Activated CD4-positive, alpha-beta T cell treated with anti-CD3 and anti-CD28 coated beads for 1 hour (primary cell): Measurements from ENCODE around the gene KLK15.

ENCODE experiments used
- DNase-seq: peaks from one replicate; pipeline ENCODE4 v3.0.0-alpha.2; 2020

Gene KLK15, protein sequence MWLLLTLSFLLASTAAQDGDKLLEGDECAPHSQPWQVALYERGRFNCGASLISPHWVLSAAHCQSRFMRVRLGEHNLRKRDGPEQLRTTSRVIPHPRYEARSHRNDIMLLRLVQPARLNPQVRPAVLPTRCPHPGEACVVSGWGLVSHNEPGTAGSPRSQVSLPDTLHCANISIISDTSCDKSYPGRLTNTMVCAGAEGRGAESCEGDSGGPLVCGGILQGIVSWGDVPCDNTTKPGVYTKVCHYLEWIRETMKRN

DNA sequence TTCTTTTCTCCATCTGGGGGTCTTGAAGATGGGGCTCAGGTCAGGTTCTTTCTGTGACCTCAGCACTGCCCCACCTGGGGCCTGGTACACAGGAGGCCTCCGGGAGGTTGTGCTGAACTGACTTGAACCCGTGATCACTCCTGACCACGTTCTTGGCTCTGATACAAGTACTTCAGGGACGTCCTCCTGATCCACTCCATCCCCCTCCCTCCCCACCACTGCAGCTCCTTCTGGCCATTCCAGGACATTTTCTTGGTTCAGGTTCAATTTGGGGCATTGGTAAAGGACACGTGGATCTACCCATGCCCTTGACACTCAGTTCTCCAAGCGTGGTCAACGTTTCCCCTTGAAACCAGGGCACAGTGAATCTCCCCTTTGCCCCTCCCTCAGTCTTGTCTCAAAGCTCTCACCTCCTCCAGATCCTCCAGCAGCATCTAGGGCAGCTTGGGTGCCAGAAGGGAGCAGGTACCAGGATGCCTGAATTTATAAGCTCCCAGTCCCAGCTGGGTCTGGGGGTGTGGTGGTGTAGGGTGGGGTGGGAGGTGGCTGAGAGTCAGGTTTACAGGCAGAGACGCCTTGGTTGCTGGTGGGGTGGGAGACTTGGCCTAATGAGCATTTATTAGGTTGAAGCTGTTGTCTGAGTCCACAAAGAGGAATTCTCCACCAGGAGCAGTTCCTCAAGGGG is at the start of gene KLK15:
Gene KLK15, minus strand, starts transcription at position 458 of the 685 bp plus-strand sequence. CDS start 2,082 bp downstream, outside the sequence.
- no peak for DNase-seq

DNA sequence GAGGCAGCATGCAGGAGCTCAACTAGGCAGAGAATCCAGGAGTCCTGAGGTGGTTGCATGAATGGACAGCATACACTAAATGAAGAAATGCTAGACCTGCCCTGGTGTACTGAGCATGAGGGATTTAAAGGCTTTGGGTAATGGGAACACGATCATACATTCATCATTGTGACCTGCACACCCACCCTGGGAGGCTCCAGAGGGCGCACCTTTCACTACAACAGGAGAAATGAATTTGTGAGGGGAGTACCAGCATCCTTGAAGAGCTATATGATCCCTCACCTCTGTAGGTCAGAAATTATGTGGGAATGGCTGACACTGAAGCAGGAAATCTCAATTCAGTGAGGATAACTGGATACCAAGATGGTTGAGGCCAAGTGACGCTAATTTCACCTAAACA is 48.8 kb upstream of the KLK15 start:
- no peak for DNase-seq

DNA sequence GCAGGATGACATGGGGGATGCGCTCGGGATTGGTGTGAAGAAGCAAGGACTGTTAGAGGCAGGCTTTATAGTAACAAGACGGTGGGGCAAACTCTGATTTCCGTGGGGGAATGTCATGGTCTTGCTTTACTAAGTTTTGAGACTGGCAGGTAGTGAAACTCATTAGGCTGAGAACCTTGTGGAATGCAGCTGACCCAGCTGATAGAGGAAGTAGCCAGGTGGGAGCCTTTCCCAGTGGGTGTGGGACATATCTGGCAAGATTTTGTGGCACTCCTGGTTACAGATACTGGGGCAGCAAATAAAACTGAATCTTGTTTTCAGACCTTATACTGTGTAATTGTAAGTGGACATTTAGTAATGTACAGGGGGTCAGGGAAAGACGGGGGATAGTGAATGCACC is 46.9 kb upstream of the KLK15 start:
- DNase-seq: no peak

DNA sequence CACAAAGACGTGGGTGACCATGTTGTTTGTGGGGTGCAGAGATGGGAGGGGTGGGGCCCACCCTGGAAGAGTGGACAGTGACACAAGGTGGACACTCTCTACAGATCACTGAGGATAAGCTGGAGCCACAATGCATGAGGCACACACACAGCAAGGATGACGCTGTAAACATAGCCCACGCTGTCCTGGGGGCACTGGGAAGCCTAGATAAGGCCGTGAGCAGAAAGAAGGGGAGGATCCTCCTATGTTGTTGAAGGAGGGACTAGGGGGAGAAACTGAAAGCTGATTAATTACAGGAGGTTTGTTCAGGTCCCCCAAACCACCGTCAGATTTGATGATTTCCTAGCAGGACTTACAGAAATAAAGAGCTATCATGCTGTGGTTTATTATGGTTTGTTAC is 45.5 kb upstream of the KLK15 start:
- DNase-seq: no peak

DNA sequence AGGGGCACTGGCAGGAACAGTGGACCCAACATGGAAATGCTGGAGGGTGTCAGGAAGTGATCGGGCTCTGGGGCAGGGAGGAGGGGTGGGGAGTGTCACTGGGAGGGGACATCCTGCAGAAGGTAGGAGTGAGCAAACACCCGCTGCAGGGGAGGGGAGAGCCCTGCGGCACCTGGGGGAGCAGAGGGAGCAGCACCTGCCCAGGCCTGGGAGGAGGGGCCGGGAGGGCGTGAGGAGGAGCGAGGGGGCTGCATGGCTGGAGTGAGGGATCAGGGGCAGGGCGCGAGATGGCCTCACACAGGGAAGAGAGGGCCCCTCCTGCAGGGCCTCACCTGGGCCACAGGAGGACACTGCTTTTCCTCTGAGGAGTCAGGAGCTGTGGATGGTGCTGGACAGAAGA is 44.0 kb upstream of the KLK15 start:
- DNase-seq: no peak

DNA sequence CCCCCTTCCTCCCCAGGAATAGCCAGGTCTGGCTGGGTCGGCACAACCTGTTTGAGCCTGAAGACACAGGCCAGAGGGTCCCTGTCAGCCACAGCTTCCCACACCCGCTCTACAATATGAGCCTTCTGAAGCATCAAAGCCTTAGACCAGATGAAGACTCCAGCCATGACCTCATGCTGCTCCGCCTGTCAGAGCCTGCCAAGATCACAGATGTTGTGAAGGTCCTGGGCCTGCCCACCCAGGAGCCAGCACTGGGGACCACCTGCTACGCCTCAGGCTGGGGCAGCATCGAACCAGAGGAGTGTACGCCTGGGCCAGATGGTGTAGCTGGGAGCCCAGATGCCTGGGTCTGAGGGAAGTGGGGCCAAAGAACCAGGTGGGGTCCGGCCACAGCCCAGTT is 43.1 kb upstream of the KLK15 start:
- DNase-seq: no peak

DNA sequence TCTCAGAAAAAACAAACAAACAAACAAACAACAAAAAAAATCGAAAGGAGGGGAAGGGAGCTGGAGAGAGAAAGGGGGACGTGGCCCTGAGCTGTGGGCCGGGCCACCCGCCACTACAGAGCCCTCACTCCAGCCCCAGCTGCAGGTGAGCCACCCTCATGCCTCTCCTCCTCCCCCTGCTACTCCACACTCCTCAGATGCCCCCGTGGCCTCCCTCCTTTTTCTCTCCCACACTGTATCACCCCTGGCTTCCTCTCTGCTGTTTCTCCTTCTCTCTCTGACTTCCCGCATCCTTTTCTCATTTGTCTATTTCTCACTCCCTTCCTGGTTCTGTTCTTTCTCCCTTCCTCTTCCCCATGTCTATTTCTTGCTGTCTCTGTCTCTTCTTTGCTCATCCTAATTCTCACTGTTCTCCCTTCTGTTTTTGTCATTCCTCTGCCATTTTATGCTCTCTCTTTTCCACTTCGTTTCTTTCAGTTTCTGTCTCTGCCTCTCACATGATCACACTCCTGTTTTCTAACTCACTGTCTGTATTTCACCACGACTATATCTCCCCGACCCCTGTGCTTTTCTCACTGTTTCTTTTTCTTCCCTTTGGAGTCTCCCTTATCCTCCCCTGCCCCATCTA is 42.5 kb upstream of the KLK15 start:
- DNase-seq: no peak

DNA sequence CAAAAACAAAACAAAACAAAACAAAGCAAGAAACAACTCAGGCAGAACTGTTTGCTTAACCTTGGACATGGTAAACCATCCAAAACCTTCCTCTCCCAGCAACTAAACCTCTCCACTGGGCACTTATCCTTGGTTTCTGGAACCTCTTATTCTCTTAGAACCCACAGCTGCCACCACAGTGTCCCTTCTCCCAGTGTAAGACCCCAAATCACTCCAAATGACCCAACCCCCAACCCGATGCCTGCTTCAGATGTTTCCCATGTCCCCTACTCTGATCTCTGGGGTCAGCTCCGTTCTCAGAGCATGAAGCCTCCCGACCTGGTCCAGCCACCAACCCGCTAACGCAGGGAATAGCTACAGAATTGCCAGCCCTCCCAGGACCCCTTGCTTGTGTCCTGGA is 40.8 kb upstream of the KLK15 start:
- no peak for DNase-seq

DNA sequence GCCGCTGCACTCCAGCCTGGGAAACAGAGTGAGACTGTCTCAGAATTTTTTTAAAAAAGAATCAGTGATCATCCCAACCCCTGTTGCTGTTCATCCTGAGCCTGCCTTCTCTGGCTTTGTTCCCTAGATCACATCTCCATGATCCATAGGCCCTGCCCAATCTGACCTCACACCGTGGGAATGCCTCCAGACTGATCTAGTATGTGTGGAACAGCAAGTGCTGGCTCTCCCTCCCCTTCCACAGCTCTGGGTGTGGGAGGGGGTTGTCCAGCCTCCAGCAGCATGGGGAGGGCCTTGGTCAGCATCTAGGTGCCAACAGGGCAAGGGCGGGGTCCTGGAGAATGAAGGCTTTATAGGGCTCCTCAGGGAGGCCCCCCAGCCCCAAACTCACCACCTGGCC is 39.7 kb upstream of the KLK15 start, which contains the start of gene KLK2:
Gene KLK2, plus strand, starts transcription at position 384 of the 400 bp plus-strand sequence. CDS start 35 bp downstream, outside the sequence.
- no peak for DNase-seq

DNA sequence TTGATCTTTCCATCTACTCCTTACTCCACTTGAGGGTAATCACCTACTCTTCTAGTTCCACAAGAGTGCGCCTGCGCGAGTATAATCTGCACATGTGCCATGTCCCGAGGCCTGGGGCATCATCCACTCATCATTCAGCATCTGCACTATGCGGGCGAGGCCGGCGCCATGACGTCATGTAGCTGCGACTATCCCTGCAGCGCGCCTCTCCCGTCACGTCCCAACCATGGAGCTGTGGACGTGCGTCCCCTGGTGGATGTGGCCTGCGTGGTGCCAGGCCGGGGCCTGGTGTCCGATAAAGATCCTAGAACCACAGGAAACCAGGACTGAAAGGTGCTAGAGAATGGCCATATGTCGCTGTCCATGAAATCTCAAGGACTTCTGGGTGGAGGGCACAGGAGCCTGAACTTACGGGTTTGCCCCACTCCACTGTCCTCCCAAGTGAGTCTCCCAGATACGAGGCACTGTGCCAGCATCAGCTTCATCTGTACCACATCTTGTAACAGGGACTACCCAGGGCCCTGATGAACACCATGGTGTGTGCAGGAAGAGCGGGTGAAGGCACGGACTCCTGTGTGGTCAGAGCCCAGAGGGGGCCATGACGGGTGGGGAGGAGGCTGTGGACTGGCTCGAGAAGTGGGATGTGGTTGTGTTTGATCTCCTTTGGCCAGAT is 37.2 kb upstream of the KLK15 start:
- no peak for DNase-seq

DNA sequence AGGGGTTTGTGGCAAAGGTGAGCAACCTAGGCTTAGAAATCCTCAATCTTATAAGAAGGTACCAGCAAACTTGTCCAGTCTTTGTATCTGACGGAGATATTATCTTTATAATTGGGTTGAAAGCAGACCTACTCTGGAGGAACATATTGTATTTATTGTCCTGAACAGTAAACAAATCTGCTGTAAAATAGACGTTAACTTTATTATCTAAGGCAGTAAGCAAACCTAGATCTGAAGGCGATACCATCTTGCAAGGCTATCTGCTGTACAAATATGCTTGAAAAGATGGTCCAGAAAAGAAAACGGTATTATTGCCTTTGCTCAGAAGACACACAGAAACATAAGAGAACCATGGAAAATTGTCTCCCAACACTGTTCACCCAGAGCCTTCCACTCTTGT is 36.1 kb upstream of the KLK15 start:
- DNase-seq: no peak

DNA sequence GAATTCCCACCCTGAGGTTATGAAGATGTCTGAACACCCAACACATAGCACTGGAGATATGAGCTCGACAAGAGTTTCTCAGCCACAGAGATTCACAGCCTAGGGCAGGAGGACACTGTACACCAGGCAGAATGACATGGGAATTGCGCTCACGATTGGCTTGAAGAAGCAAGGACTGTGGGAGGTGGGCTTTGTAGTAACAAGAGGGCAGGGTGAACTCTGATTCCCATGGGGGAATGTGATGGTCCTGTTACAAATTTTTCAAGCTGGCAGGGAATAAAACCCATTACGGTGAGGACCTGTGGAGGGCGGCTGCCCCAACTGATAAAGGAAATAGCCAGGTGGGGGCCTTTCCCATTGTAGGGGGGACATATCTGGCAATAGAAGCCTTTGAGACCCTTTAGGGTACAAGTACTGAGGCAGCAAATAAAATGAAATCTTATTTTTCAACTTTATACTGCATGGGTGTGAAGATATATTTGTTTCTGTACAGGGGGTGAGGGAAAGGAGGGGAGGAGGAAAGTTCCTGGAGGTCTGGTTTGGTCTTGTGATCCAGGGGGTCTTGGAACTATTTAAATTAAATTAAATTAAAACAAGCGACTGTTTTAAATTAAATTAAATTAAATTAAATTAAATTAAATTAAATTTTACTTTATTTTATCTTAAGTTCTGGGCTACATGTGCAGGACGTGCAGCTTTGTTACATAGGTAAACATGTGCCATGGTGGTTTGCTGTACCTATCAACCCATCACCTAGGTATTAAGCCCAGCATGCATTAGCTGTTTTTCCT is 28.3 kb upstream of the KLK15 start:
- DNase-seq: no peak

DNA sequence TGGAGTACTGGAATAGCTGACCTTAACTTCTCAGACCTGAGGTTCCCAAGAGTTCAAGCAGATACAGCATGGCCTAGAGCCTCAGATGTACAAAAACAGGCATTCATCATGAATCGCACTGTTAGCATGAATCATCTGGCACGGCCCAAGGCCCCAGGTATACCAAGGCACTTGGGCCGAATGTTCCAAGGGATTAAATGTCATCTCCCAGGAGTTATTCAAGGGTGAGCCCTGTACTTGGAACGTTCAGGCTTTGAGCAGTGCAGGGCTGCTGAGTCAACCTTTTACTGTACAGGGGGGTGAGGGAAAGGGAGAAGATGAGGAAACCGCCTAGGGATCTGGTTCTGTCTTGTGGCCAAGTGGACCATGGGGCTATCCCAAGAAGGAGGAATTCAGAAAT is 27.6 kb upstream of the KLK15 start:
- DNase-seq: no peak

DNA sequence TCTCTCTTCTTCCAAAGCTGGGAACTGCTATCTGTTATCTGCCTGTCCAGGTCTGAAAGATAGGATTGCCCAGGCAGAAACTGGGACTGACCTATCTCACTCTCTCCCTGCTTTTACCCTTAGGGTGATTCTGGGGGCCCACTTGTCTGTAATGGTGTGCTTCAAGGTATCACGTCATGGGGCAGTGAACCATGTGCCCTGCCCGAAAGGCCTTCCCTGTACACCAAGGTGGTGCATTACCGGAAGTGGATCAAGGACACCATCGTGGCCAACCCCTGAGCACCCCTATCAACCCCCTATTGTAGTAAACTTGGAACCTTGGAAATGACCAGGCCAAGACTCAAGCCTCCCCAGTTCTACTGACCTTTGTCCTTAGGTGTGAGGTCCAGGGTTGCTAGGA is 26.5 kb upstream of the KLK15 start:
- no peak for DNase-seq

DNA sequence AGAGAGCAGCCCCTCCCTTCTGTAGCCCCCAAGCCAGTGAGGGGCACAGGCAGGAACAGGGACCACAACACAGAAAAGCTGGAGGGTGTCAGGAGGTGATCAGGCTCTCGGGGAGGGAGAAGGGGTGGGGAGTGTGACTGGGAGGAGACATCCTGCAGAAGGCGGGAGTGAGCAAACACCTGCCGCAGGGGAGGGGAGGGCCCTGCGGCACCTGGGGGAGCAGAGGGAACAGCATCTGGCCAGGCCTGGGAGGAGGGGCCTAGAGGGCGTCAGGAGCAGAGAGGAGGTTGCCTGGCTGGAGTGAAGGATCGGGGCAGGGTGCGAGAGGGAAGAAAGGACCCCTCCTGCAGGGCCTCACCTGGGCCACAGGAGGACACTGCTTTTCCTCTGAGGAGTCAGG is 25.5 kb upstream of the KLK15 start:
- no peak for DNase-seq

DNA sequence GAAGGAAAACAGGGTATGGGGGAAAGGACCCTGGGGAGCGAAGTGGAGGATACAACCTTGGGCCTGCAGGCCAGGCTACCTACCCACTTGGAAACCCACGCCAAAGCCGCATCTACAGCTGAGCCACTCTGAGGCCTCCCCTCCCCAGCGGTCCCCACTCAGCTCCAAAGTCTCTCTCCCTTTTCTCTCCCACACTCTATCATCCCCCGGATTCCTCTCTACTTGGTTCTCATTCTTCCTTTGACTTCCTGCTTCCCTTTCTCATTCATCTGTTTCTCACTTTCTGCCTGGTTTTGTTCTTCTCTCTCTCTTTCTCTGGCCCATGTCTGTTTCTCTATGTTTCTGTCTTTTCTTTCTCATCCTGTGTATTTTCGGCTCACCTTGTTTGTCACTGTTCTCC is 24.0 kb upstream of the KLK15 start:
- no peak for DNase-seq

DNA sequence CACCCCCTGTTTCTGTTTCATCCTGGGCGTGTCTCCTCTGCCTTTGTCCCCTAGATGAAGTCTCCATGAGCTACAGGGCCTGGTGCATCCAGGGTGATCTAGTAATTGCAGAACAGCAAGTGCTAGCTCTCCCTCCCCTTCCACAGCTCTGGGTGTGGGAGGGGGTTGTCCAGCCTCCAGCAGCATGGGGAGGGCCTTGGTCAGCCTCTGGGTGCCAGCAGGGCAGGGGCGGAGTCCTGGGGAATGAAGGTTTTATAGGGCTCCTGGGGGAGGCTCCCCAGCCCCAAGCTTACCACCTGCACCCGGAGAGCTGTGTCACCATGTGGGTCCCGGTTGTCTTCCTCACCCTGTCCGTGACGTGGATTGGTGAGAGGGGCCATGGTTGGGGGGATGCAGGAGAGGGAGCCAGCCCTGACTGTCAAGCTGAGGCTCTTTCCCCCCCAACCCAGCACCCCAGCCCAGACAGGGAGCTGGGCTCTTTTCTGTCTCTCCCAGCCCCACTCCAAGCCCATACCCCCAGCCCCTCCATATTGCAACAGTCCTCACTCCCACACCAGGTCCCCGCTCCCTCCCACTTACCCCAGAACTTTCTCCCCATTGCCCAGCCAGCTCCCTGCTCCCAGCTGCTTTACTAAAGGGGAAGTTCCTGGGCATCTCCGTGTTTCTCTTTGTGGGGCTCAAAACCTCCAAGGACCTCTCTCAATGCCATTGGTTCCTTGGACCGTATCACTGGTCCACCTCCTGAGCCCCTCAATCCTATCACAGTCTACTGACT is 21.4 kb upstream of the KLK15 start, which contains the start of gene KLK3:
Gene KLK3, plus strand, starts transcription at position 280 of the 775 bp plus-strand sequence. Its CDS starts 41 bp downstream, at position 321.
- DNase-seq: no peak

DNA sequence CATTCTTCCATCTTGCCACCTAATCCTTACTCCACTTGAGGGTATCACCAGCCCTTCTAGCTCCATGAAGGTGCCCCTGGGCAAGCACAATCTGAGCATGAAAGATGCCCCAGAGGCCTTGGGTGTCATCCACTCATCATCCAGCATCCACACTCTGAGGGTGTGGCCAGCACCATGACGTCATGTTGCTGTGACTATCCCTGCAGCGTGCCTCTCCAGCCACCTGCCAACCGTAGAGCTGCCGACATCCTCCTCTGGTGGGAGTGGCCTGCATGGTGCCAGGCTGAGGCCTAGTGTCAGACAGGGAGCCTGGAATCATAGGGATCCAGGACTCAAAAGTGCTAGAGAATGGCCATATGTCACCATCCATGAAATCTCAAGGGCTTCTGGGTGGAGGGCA is 18.2 kb upstream of the KLK15 start:
- DNase-seq: no peak

DNA sequence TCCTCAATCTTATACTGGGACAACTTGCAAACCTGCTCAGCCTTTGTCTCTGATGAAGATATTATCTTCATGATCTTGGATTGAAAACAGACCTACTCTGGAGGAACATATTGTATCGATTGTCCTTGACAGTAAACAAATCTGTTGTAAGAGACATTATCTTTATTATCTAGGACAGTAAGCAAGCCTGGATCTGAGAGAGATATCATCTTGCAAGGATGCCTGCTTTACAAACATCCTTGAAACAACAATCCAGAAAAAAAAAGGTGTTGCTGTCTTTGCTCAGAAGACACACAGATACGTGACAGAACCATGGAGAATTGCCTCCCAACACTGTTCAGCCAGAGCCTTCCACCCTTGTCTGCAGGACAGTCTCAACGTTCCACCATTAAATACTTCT is 17.4 kb upstream of the KLK15 start:
- no peak for DNase-seq

DNA sequence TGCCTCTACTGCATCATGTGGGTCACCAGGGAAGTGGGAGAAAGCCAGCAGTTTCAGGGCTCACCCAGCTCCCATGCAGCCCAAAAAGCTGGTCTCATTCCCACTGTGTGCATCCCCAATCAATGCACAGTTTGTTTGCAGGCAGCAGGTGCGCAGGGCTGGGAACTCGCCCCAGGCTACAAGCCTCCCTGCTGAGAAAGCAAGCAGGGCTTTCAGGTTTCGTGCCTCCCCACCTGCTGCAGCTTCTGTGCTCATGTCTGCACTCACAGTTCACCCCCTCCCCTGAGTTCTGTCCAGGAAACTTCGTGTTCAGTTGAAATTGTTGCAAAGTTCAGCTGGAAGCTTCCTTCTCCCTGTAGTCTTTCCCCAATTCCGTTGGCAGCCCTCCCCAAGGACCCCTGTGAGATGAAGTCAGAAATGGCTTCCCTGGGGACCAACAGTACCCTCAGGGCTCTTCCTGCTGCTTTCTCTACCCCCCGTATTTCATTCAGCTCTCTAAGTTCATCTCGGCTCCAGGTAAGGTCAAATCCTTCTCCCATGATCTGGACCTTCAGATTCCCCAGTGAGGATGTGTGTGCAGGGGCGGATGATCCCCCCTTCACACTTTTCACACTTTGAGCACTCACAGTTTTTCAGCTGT is 11.0 kb upstream of the KLK15 start:
- DNase-seq: no peak

DNA sequence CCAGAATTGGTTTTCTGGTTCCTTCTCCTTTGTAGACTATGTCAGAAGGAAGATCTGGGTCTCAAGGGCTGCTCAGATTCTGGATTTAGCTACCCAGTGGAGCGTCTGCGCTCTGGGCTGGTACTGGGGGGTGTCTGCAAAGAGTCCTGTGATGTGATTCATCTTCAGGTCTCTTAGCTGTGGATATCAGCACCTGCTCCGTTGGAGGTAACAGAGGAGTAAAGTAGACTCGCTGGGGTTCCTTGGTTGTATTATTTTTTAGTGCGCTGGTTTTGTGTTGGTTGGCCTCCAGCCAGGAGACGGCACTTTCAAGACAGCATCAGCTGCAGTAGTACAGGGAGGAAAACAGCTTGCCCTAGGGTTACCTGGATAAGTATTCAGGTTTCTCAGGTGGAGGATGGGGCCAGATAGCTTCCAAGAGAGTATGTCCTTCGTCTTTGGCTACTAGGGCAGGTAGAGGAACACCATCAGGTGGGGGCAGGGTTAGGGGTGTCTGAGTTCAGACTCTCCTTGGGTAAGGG is 10.4 kb upstream of the KLK15 start:
- no peak for DNase-seq
